K562 (cell line): ENCODE measurements around the gene PDE1C.

Source experiments
- CEBPB ChIP-seq: fragments of 450-650 bp; IDR thresholded peaks from 2 replicates; pipeline ENCODE4 v1.6.1; 2016; ENCODE audit warnings: missing genetic modification characterization, missing compliant biosample characterization
- CHCHD3 ChIP-seq: fragments of 250-450 bp; sonication (Bioruptor Pico); IDR thresholded peaks from 2 replicates; pipeline ENCODE4 v2.1.2; 2022; ENCODE audit warnings: mild to moderate bottlenecking
- E2F5 ChIP-seq: sonication (generic); formaldehyde crosslinking; IDR thresholded peaks from 2 replicates; pipeline ENCODE4 v1.8.0; 2022; ENCODE audit warnings: mild to moderate bottlenecking, missing genetic modification reagents
- FOXK1 ChIP-seq: sonication (generic); formaldehyde crosslinking; IDR thresholded peaks from 2 replicates; pipeline ENCODE4 v1.8.0; 2022; ENCODE audit warnings: missing genetic modification reagents, mild to moderate bottlenecking, borderline replicate concordance
- KDM1A ChIP-seq, 2 experiments: fragments of 450-650 bp; IDR thresholded peaks; 2 replicates each; pipeline ENCODE4 v1.6.1; 2016; ENCODE audit warnings: mild to moderate bottlenecking in 2 of 2
- SNIP1 ChIP-seq: fragments of 450-650 bp; IDR thresholded peaks from 2 replicates; pipeline ENCODE4 v1.7.1; 2017; ENCODE audit warnings: low read depth, mild to moderate bottlenecking
- YY1 ChIP-seq, 3 experiments: IDR thresholded peaks; 2 replicates each; pipeline ENCODE4 v1.6.1; 2011; ENCODE audit warnings: low read length in 2 of 3, mild to moderate bottlenecking in 2 of 3, moderate library complexity in 2 of 3, borderline replicate concordance in 1 of 3, control low read depth in 1 of 3, low read depth in 1 of 3; ENCODE audit not compliant: insufficient read depth in 3 of 3, insufficient replicate concordance in 2 of 3, control insufficient read depth in 1 of 3, insufficient read length in 1 of 3; ENCODE audit errors: extremely low read depth in 1 of 3
- ZC3H4 ChIP-seq: sonication (generic); formaldehyde crosslinking; IDR thresholded peaks from 2 replicates; pipeline ENCODE4 v1.9.0; 2021; ENCODE audit warnings: missing genetic modification reagents, borderline replicate concordance

GRCh38 chr7:32056767-32057166 lies 13.4 kb downstream of the PDE1C start:
- TF ChIP-seq FOXK1 (CRISPR knock-in tag) = no peak
- TF ChIP-seq CHCHD3 (CRISPR knock-in tag) = no peak
- no peak for TF ChIP-seq KDM1A (IDR thresholded peaks at IDR 0.05)
- TF ChIP-seq YY1 (IDR thresholded peaks at IDR 0.05; ENCODE audit: borderline replicate concordance in 1 of 3, control insufficient read depth in 1 of 3, extremely low read depth in 1 of 3, insufficient read depth in 3 of 3, insufficient read length in 1 of 3, insufficient replicate concordance in 2 of 3, low read depth in 1 of 3, low read length in 2 of 3) = no peak
- TF ChIP-seq E2F5 (CRISPR knock-in tag) = no peak
- no peak for TF ChIP-seq SNIP1
- no peak for TF ChIP-seq ZC3H4 (CRISPR knock-in tag)
- no peak for TF ChIP-seq CEBPB
